Activated CD4-positive, alpha-beta memory T cell treated with anti-CD3 and anti-CD28 coated beads for 36 hours (primary cell): ENCODE results near the gene ATP5F1D. TPM values are rescaled to one million over a fixed set of nuclear protein-coding genes. Genes with fewer than 3 reads are reported as not detected.

Experiments used
- CTCF ChIA-PET: fragments of 350-600 bp; sonication (Branson Sonifier 250); formaldehyde crosslinking; loops from one replicate; lab custom pipeline; 2021; ENCODE audit warnings: antibody characterized with exemption, inconsistent platforms; lab: Charles Lee
- POLR2A ChIA-PET: fragments of 350-600 bp; sonication (Branson Sonifier 250); formaldehyde crosslinking; loops from one replicate; lab custom pipeline; 2021; ENCODE audit warnings: antibody characterized with exemption; lab: Charles Lee
- DNase-seq: peaks from one replicate; pipeline ENCODE4 v3.0.0-alpha.2; 2020
- H3K27ac Mint-ChIP-seq: one replicate; pipeline ENCODE4 v1.8.0; 2021; ENCODE audit warnings: mixed read lengths
- H3K27me3 Mint-ChIP-seq: one replicate; pipeline ENCODE4 v1.8.0; 2021; ENCODE audit warnings: mixed read lengths
- H3K36me3 Mint-ChIP-seq: one replicate; pipeline ENCODE4 v1.8.0; 2021; ENCODE audit warnings: mixed read lengths
- H3K4me1 Mint-ChIP-seq: one replicate; pipeline ENCODE4 v1.8.0; 2021; ENCODE audit warnings: low read depth, mixed read lengths
- H3K4me3 Mint-ChIP-seq: one replicate; pipeline ENCODE4 v1.8.0; 2021; ENCODE audit warnings: mild to moderate bottlenecking, mixed read lengths
- H3K9me3 Mint-ChIP-seq: one replicate; pipeline ENCODE4 v1.8.0; 2021; ENCODE audit warnings: mixed read lengths
- intact Hi-C: fragments of 100-400 bp; cut with micrococcal nuclease; formaldehyde crosslinking; loops from one replicate; pipeline ENCODE4 v1.15.1; 2023
- total RNA-seq, 2 experiments: library from RNA; stranded (reverse); gene quantifications; one replicate each; pipeline ENCODE4 v1.2.3, GENCODE V29; 2021

The ATP5F1D gene
- total RNA-seq, 2 experiments from 2014 or later: 178 to 192 TPM

- Mint-ChIP-seq H3K4me1 (peaks cover 22% of the 10 kb centered on the region), H3K36me3 (peaks cover 10% of the 10 kb centered on the region), H3K27ac (no peak overlapping the region), H3K4me3 (no peak overlapping the region), H3K9me3 (no peaks in the 10 kb centered on the region), H3K27me3 (peaks cover 17% of the 10 kb centered on the region)
- POLR2A ChIA-PET: no interaction called here
- CTCF ChIA-PET: no interaction called here
- DNase-seq: no peak
- intact Hi-C loops: no loop called here
Observed at GRCh38 chr19:1282588-1283206, 41.1 kb downstream of the ATP5F1D start.

DNA sequence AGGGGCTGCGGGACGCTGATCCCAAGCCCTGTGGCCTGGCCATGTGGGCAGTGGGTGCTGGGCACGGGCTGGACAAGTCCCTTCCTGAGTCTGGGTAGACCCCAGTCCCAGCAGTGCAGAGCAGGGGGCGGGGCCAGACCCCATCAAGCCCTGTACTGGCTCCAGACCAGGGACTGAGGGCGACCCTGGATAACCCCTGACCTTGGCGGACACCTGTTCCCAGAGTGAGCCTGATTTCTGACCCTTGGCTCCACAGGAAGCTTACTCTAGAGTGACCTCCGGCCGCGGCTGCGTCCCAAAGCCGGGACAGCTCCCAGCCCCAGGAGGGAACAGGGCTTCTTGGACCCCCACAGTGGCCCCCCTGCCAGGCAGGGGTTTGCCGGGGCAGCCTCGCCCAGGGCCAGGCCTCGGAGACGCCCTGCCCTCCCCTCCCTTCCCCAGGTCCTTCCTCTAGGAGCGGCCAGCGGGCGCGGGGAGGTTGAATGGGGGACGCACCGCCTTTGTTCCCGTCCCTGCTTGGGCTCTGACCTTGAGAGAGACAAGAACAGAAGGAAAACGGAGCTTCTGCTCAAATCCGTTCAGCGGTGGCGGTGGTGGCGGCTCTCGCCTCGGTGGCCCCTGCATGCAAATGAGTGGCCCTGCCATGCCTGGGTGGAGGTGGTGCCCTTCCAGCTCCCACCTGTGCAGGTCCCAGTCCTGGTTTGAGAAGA is 41.8 kb downstream of the ATP5F1D start:
- no peak overlapping the region for H3K27ac Mint-ChIP-seq

GRCh38 chr19:1283917-1284292 is 42.4 kb downstream of the ATP5F1D start:
- H3K27ac Mint-ChIP-seq: no peak overlapping the region
- no peak overlapping the region for H3K4me3 Mint-ChIP-seq
- no peaks in the 10 kb centered on the region for H3K9me3 Mint-ChIP-seq
- ChIA-PET CTCF (interaction anchor here (1.0 kb wide), 1 partner anchor 17 kb away, joined by 3 read pairs; no protein-coding TSS in a partner anchor), POLR2A (interaction anchor here (1.0 to 1.4 kb wide), 2 partner anchors 9 to 15 kb away, joined by 3 to 4 read pairs; partner anchors contain the start of gene FAM174C)
- H3K4me1 Mint-ChIP-seq: peaks cover 16% of the 10 kb centered on the region
- peaks cover 6% of the 10 kb centered on the region for H3K36me3 Mint-ChIP-seq
- DNase-seq: no peak
- intact Hi-C loops: no loop called here
- H3K27me3 Mint-ChIP-seq: peaks cover 21% of the 10 kb centered on the region

More for the DNA sequence above, 41.8 kb downstream of the ATP5F1D start:
- Mint-ChIP-seq H3K36me3 (peaks cover 6% of the 10 kb centered on the region), H3K9me3 (no peaks in the 10 kb centered on the region), H3K4me3 (no peak overlapping the region), H3K27me3 (peaks cover 21% of the 10 kb centered on the region), H3K4me1 (peaks cover 16% of the 10 kb centered on the region)
- CTCF ChIA-PET: interaction anchor here (1.0 kb wide), 1 partner anchor 17 kb away, joined by 3 read pairs; no protein-coding TSS in a partner anchor
- POLR2A ChIA-PET: no interaction called here
- intact Hi-C loops: no loop called here
- no peak for DNase-seq

DNA sequence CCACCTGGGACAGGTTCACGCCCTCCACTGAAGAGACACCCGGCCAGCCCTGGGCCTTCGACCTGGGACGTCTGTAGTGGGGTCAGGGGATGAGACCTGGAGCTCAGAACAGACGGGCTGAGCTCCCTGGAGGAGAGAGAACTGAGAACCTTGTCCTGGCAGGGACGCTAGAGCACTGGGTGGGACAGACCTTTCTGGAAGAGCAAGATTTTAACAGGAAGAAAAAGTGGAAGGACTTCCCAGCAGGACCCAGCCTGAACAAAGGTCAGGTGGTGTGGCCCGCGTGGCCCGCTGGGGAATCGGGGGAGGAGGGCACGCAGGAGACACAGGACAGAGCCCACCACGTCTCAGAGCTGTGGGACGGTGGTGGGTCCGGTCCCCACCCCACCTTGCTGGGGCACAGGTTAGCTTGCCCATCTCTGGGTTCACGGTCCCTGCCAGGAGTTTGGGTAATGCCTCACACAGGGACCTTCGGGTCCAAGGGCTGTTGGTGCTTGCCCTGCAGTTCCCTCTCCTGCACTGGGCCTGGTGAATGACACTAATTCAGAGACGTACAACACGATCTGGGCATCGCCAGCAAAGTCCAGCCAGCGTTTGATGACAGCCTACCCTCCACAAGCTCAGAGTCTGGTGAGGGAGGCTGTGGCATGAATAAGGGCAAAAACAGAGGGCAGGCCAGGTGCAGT is 42.9 kb downstream of the ATP5F1D start:
- intact Hi-C loops: no loop called here
- no peak for DNase-seq
- peaks cover 25% of the 10 kb centered on the region for H3K27me3 Mint-ChIP-seq

DNA sequence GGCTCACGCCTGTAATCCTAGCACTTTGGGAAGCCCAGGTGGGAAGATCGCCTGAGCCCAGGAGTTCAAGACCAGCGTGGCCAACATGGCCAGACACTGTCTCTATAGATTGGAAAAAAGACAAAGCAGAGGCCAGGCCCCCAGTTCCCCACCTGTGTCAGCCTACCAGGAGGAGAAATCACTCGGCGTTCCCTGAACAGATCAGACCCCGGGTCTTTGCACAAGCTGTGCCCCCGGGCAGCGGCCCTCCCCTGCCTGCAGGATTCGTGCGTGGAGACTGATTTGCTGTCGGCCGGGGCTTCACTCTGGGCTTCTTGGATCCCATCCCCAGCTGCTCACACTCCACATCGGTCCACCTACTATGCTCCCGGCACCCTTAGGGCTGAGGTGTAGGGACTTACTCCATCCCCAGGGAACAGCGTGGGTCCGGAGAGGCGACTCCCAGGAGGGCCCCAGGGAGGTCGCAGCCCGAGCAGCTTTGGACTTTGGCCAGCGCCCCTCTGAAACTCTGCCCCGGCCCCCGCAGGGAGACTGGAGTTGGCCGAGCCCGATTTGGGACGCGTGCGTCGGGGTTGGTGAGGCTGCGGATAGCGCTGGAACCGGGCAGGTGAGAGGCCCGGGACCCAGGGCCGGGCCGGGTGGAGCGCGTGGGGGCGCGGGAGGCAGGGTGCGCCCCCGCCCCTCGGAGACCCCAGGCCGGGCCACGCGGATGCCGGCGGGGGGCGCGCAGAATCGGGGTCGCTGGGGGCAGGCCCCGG is 43.6 kb downstream of the ATP5F1D start:
- H3K4me3 Mint-ChIP-seq: no peak overlapping the region
- no peaks in the 10 kb centered on the region for H3K9me3 Mint-ChIP-seq
- intact Hi-C loops: no loop called here
- ChIA-PET POLR2A (interaction anchor here (1.0 to 1.4 kb wide), 2 partner anchors 10 to 16 kb away, joined by 3 to 4 read pairs; partner anchors contain the start of gene FAM174C), CTCF (interaction anchor here (1.0 kb wide), 1 partner anchor 41 kb away, joined by 3 read pairs; no protein-coding TSS in a partner anchor)
- H3K27ac Mint-ChIP-seq: no peak overlapping the region
- DNase-seq: no peak
- H3K27me3 Mint-ChIP-seq: peaks cover 25% of the 10 kb centered on the region
- H3K4me1 Mint-ChIP-seq: peaks cover 10% of the 10 kb centered on the region
- H3K36me3 Mint-ChIP-seq: no peaks in the 10 kb centered on the region

More for the DNA sequence above, 42.9 kb downstream of the ATP5F1D start:
- H3K27ac Mint-ChIP-seq: no peak overlapping the region
- H3K36me3 Mint-ChIP-seq: peaks cover 6% of the 10 kb centered on the region
- H3K4me3 Mint-ChIP-seq: peak overlapping the region; percentile 3
- H3K4me1 Mint-ChIP-seq: peaks cover 16% of the 10 kb centered on the region
- CTCF ChIA-PET: interaction anchor here (1.0 kb wide), 2 partner anchors 18 to 40 kb away, joined by 3 read pairs; no protein-coding TSS in a partner anchor
- POLR2A ChIA-PET: interaction anchor here (1.0 to 1.4 kb wide), 2 partner anchors 9 to 16 kb away, joined by 3 to 4 read pairs; partner anchors contain the start of gene FAM174C
- no peaks in the 10 kb centered on the region for H3K9me3 Mint-ChIP-seq

GRCh38 chr19:1285737-1286360 is 44.3 kb downstream of the ATP5F1D start, which contains the start of gene EFNA2:
EFNA2 (plus strand) TSS chr19:1285873; CDS start chr19:1286169, 296 bp downstream.
- intact Hi-C loops: no loop called here
- CTCF ChIA-PET: no interaction called here
- no peaks in the 10 kb centered on the region for H3K36me3 Mint-ChIP-seq
- no peak within 1 kb of the TSS for H3K4me3 Mint-ChIP-seq
- no peak for DNase-seq
- H3K27ac Mint-ChIP-seq: no peak within 1 kb of the TSS
- H3K4me1 Mint-ChIP-seq: peaks cover 10% of the 10 kb centered on the region
- H3K27me3 Mint-ChIP-seq: peaks cover 25% of the 10 kb centered on the region
- POLR2A ChIA-PET: no interaction called here
- no peaks in the 10 kb centered on the region for H3K9me3 Mint-ChIP-seq

DNA sequence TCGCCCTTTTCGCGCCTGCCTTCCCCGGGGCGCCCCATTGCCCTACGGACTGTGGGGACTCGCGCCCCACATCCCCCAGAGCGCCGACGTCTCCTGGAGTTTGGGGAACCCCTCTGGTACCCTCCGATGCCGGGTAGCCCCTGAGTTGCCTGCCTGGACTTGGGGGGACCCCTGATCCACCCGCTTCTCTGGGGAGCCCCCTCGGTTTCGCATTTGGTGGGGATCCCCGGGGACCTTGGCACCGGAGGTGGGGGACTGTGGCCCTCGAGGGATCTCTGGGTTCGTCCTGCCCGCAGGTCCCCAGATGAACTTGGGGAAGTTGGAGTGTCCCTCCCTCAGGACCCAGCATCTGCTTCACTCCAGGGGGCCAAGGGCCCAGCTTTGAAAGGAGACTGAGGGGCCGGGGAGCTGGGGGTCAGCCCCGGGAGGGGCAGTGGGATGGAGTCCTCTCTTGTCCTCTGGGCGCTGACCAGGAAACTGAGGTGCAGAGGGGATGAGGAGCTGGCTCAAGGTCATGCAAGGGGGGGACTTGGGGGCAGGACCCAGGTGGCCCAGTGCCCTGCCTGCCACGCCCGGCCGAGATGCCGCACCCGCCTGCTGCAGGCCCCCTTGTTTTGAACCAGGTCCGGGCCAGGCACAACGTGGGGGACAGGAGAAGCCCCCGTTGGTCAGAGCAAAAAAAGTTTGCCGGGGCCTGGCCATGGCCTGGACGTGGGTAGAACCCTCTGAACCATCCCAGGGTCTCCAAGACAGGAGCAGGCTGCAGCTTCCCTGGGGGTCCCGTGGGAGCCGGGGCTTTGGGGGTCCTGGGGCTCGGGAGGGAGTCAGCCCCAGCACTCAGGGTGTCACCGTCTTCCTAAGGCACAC is 45.2 kb downstream of the ATP5F1D start:
- peaks cover 28% of the 10 kb centered on the region for H3K27me3 Mint-ChIP-seq
- H3K4me3 Mint-ChIP-seq: no peak overlapping the region
- no peak for DNase-seq
- ChIA-PET CTCF (no interaction called here), POLR2A (no interaction called here)
- no peaks in the 10 kb centered on the region for H3K9me3 Mint-ChIP-seq
- peaks cover 10% of the 10 kb centered on the region for H3K4me1 Mint-ChIP-seq
- intact Hi-C loops: no loop called here
- H3K27ac Mint-ChIP-seq: no peak overlapping the region
- no peaks in the 10 kb centered on the region for H3K36me3 Mint-ChIP-seq

DNA sequence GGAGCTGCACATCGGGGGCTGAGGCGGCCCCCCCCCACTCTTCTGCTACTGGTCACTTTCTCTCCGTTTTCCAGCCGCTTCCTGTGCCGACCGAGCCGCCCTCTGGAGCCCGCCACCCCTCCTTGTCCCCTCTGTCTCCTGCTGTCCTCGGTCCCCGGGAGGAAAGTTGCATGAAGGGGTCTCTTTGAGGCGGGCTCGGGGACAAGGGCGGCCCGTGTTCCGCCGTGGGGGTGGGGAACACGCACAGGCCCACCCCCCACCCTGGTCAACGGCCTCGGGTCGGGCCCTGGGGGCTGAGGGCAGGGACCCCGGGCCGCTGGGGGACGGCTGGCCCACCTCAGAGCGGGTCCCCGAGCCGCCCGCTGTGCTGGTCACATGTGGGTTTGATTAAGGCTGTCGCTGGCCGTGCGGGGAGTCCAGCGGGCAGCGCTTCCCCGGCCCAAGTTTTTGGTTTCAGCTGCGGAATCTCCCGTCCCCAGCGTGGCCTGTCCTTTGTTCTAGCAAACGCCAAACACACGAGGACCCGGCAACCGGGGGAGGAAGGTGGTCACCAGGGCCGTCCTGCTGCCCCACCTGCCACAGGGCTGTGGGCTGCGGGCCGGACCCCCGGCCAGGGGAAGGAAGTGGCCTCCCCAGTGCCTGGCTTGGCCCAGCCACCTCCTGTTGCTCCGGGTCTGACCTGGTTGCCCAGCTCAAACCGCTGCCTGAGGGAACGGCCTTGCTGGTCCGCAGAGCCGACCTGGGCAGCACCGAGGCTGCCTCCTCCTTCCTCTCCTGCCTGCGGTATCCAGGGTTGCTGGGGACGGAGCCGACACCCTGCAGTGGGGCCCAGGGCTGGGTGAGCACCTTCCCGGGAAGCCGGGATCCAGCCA is 46.0 kb downstream of the ATP5F1D start:
- no peak for DNase-seq
- intact Hi-C loops: no loop called here
- ChIA-PET POLR2A (no interaction called here), CTCF (no interaction called here)
- no peak overlapping the region for H3K27ac Mint-ChIP-seq
- H3K4me3 Mint-ChIP-seq: no peak overlapping the region
- H3K4me1 Mint-ChIP-seq: peaks cover 10% of the 10 kb centered on the region
- H3K36me3 Mint-ChIP-seq: no peaks in the 10 kb centered on the region
- peaks cover 35% of the 10 kb centered on the region for H3K27me3 Mint-ChIP-seq
- no peaks in the 10 kb centered on the region for H3K9me3 Mint-ChIP-seq

GRCh38 chr19:1288226-1288612 is 46.7 kb downstream of the ATP5F1D start:
- ChIA-PET CTCF (no interaction called here), POLR2A (no interaction called here)
- no peak overlapping the region for H3K4me3 Mint-ChIP-seq
- no peaks in the 10 kb centered on the region for H3K36me3 Mint-ChIP-seq
- no peak for DNase-seq
- H3K27ac Mint-ChIP-seq: no peak overlapping the region
- peaks cover 10% of the 10 kb centered on the region for H3K4me1 Mint-ChIP-seq
- H3K27me3 Mint-ChIP-seq: peaks cover 38% of the 10 kb centered on the region
- no peaks in the 10 kb centered on the region for H3K9me3 Mint-ChIP-seq
- intact Hi-C loops: no loop called here
